Glutamatergic neuron (in vitro differentiated cells): ENCODE results near the gene SKI. TPM values are rescaled to one million over a fixed set of nuclear protein-coding genes. Genes with fewer than 3 reads are reported as not detected.

ENCODE experiments used
- DNase-seq: peaks from one replicate; pipeline ENCODE4 v3.0.0; 2022
- H3K27ac Mint-ChIP-seq: one replicate; pipeline ENCODE4 v1.8.0; 2020; ENCODE audit warnings: mild to moderate bottlenecking, mixed read lengths, inconsistent platforms; ENCODE audit not compliant: unreplicated experiment
- H3K27me3 Mint-ChIP-seq: one replicate; pipeline ENCODE4 v1.8.0; 2020; ENCODE audit warnings: mild to moderate bottlenecking, moderate library complexity, mixed read lengths, inconsistent platforms; ENCODE audit not compliant: unreplicated experiment
- H3K36me3 Mint-ChIP-seq: one replicate; pipeline ENCODE4 v1.8.0; 2020; ENCODE audit warnings: mild to moderate bottlenecking, mixed read lengths, inconsistent platforms; ENCODE audit not compliant: unreplicated experiment
- H3K4me1 Mint-ChIP-seq: one replicate; pipeline ENCODE4 v1.8.0; 2020; ENCODE audit warnings: mild to moderate bottlenecking, low read depth, mixed read lengths, inconsistent platforms; ENCODE audit not compliant: unreplicated experiment
- H3K4me3 Mint-ChIP-seq: one replicate; pipeline ENCODE4 v1.8.0; 2020; ENCODE audit warnings: mild to moderate bottlenecking, mixed read lengths, inconsistent platforms; ENCODE audit not compliant: unreplicated experiment
- H3K9me3 Mint-ChIP-seq: one replicate; pipeline ENCODE4 v1.8.0; 2020; ENCODE audit warnings: mild to moderate bottlenecking, moderate library complexity, mixed read lengths, inconsistent platforms; ENCODE audit not compliant: unreplicated experiment
- CTCF ChIP-seq: fragments of 200-600 bp; sonication (generic); IDR thresholded peaks from one replicate; pipeline ENCODE4 v1.5.0; 2021; ENCODE audit not compliant: partially characterized antibody, unreplicated experiment
- total RNA-seq: library from RNA; stranded (reverse); fragmentation: NEBNext Ultra II Directional; extraction: Animal tissue kit (Norgen Biotek cat#: 25700); gene quantifications from one replicate; pipeline ENCODE4 v1.2.1, GENCODE V29; 2021; ENCODE audit not compliant: unreplicated experiment

The SKI gene
- total RNA-seq, 1 donor from 2014 or later, result 143 TPM

- Mint-ChIP-seq H3K27me3 (peaks cover 17% of the 10 kb centered on the region), H3K4me3 (no peak overlapping the region), H3K36me3 (peaks cover 4% of the 10 kb centered on the region), H3K27ac (no peak overlapping the region), H3K4me1 (peaks cover 28% of the 10 kb centered on the region), H3K9me3 (peaks cover 23% of the 10 kb centered on the region)
- TF ChIP-seq CTCF, result no peak
- no peak for DNase-seq
These were observed 46.8 kb upstream of the SKI start for GRCh38 chr1:2181271-2181670.

- Mint-ChIP-seq H3K27ac (no peak overlapping the region), H3K36me3 (peaks cover 4% of the 10 kb centered on the region), H3K27me3 (peaks cover 17% of the 10 kb centered on the region), H3K4me1 (peaks cover 31% of the 10 kb centered on the region), H3K4me3 (no peak overlapping the region), H3K9me3 (peaks cover 23% of the 10 kb centered on the region)
- DNase-seq, result no peak
- TF ChIP-seq CTCF, result no peak
These were observed 46.4 kb upstream of the SKI start for GRCh38 chr1:2181752-2182151.

- Mint-ChIP-seq H3K27me3 (peaks cover 17% of the 10 kb centered on the region), H3K36me3 (peaks cover 4% of the 10 kb centered on the region), H3K4me1 (peaks cover 31% of the 10 kb centered on the region), H3K4me3 (no peak overlapping the region), H3K27ac (no peak overlapping the region), H3K9me3 (peaks cover 19% of the 10 kb centered on the region)
- DNase-seq, result no peak
- TF ChIP-seq CTCF, result no peak
These were observed 45.7 kb upstream of the SKI start for GRCh38 chr1:2182376-2182775.

GRCh38 chr1:2183937-2184334, 44.2 kb upstream of the SKI start:
- peaks cover 20% of the 10 kb centered on the region for H3K9me3 Mint-ChIP-seq
- TF ChIP-seq CTCF, result no peak
- peaks cover 21% of the 10 kb centered on the region for H3K27me3 Mint-ChIP-seq
- no peak overlapping the region for H3K4me3 Mint-ChIP-seq
- peaks cover 4% of the 10 kb centered on the region for H3K36me3 Mint-ChIP-seq
- DNase-seq, result no peak
- H3K4me1 Mint-ChIP-seq, result peaks cover 30% of the 10 kb centered on the region
- no peak overlapping the region for H3K27ac Mint-ChIP-seq

GRCh38 chr1:2184531-2184930, 43.6 kb upstream of the SKI start:
- H3K4me3 Mint-ChIP-seq, result no peak overlapping the region
- no peak for DNase-seq
- peaks cover 22% of the 10 kb centered on the region for H3K27me3 Mint-ChIP-seq
- H3K4me1 Mint-ChIP-seq, result peaks cover 25% of the 10 kb centered on the region
- no peak overlapping the region for H3K27ac Mint-ChIP-seq
- H3K36me3 Mint-ChIP-seq, result peaks cover 4% of the 10 kb centered on the region
- peaks cover 19% of the 10 kb centered on the region for H3K9me3 Mint-ChIP-seq
- no peak for TF ChIP-seq CTCF
